Naive thymus-derived CD8-positive, alpha-beta T cell (primary cell): ENCODE measurements around the gene ILK. TPM values are rescaled to one million over a fixed set of nuclear protein-coding genes. Genes with fewer than 3 reads are reported as not detected.
A peak's percentile ranks its signal among the peaks of the same experiment; 100 is the strongest.

Source experiments
- ATAC-seq, 2 donors: fragments of 150-1000 bp; cut with Tn5 transposase in 1 of 2; sonication (Bioruptor Pico), chemical (Tn5 transposase) in 1 of 2; 1 replicate in 1 of 2; 2 replicates in 1 of 2; pipeline ENCODE4 v1.10.0; 2021; ENCODE audit warnings: mild to moderate bottlenecking in 2 of 2, moderate library complexity in 2 of 2
- POLR2A ChIA-PET: fragments of 350-600 bp; sonication (Branson Sonifier 250); formaldehyde crosslinking; loops from one replicate; lab custom pipeline; 2021; ENCODE audit warnings: antibody characterized with exemption; lab: Charles Lee
- DNase-seq, 10 donors: peaks; one replicate each; pipeline versions ENCODE4 v3.0.0 to v3.0.0-alpha.2; 2020 to 2022
- H3K27ac Mint-ChIP-seq, 10 donors: one replicate each; pipeline ENCODE4 v1.8.0; 2020 to 2022; ENCODE audit warnings: mild to moderate bottlenecking in 10 of 10, mixed read lengths in 10 of 10, moderate library complexity in 4 of 10, inconsistent platforms in 1 of 10
- H3K27me3 Mint-ChIP-seq, 5 donors: one replicate each; pipeline ENCODE4 v1.8.0; 2021 to 2022; ENCODE audit warnings: mixed read lengths in 5 of 5
- H3K36me3 Mint-ChIP-seq, 3 donors: one replicate each; pipeline ENCODE4 v1.8.0; 2020 to 2022; ENCODE audit warnings: mixed read lengths in 3 of 3, mild to moderate bottlenecking in 2 of 3, inconsistent platforms in 1 of 3
- H3K4me1 Mint-ChIP-seq, 4 donors: one replicate each; pipeline ENCODE4 v1.8.0; 2021 to 2022; ENCODE audit warnings: mixed read lengths in 4 of 4
- H3K4me3 Mint-ChIP-seq, 10 donors: one replicate each; pipeline ENCODE4 v1.8.0; 2020 to 2022; ENCODE audit warnings: mild to moderate bottlenecking in 10 of 10, mixed read lengths in 10 of 10, moderate library complexity in 6 of 10, inconsistent platforms in 1 of 10
- H3K9me3 Mint-ChIP-seq, 9 donors: one replicate each; pipeline ENCODE4 v1.8.0; 2020 to 2022; ENCODE audit warnings: mixed read lengths in 9 of 9, mild to moderate bottlenecking in 3 of 9, inconsistent platforms in 1 of 9, moderate library complexity in 1 of 9
- polyA plus RNA-seq, 3 donors: library from polyadenylated mRNA; unstranded; fragments of 300-500 nt; fragmentation: Illumina TruSeq; gene quantifications; one replicate each; pipeline ENCODE4 v1.2.3, GENCODE V29; 2021
- total RNA-seq, 8 experiments: library from RNA in 2 of 8; stranded (reverse) in 2 of 8; gene quantifications; one replicate each; pipeline ENCODE4 v1.2.3 and lab custom pipeline; 2021 to 2026

The ILK gene
- total and polyA plus RNA-seq, 5 experiments from 2014 or later, result 63.7 to 93.5 (median 72.5) TPM

DNA sequence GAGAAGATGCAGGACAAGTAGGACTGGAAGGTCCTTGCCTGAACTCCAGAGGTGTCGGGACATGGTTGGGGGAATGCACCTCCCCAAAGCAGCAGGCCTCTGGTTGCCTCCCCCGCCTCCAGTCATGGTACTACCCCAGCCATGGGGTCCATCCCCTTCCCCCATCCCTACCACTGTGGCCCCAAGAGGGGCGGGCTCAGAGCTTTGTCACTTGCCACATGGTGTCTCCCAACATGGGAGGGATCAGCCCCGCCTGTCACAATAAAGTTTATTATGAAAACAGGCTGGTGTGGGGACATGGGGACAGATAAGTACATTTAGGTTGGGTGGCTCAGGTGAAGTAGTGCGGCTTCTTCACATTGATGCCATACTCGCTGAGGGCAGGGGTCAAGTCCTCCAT, 7.0 kb downstream of the ILK start:
- POLR2A ChIA-PET, result interaction anchor here (1.0 to 3.3 kb wide), 4 partner anchors 9 to 73 kb away, joined by 4 to 62 read pairs (median 24); partner anchors contain the start of genes MRPL17 and TPP1
- Mint-ChIP-seq H3K36me3 (peaks cover 1 to 45% (median 13%) of the 10 kb centered on the region in 3 donors), H3K4me3 (peak overlapping the region in 9 of 10 donors; percentile 81 to 95 (median 89)), H3K9me3 (no peaks in the 10 kb centered on the region), H3K4me1 (peaks cover 20 to 49% (median 30%) of the 10 kb centered on the region in 4 donors), H3K27me3 (no peaks in the 10 kb centered on the region), H3K27ac (peak overlapping the region in 8 of 10 donors; percentile 66 to 98 (median 96))
- ATAC-seq (no peak), DNase-seq (peak in 1 of 10 donors; percentile 7)

DNA sequence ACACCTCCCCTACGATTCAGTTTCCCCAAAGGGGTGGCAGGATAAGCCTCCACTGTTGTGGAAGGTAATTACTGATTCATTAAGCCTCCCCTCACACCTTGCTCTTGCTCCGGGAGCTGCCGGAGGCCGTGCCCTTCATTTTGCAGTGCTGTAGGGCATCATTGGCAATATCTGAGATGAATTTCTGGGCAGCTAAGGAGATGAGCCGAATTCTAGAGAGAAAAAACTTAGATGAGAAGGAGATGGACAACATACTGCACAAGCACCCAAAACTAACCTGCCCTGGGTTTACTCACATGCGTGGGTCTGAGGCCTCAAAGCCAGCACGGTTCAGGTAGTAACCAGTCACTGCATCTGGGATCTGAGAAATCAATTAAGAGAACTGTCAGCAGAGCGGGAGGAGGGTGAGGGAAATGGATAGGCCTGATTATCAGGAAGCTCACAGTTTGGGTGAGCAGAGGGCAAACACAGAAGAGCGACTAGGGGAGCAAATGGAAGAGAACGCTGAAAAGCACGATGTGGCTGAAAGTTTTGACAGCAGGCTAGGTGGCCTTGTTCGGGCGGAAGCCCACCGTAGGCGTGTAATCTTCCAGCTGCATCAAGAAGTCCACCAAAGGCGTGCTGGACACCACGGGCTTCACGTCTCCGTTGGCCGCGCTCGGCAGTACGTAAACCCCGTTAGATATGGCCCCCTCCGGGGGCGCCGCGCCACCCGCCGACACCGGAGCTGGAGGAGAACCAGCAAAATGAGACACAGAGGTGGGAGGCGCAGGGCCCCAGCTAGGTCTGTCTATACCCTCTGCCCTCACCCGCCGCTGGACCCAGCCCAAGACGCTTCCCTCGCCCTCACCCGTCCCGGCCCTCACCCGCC, 7.8 kb downstream of the ILK start:
- Mint-ChIP-seq H3K9me3 (no peaks in the 10 kb centered on the region), H3K4me3 (peak overlapping the region in 9 of 10 donors; percentile 81 to 95 (median 89)), H3K4me1 (peaks cover 27 to 56% (median 30%) of the 10 kb centered on the region in 4 donors), H3K36me3 (peaks cover 6 to 52% (median 13%) of the 10 kb centered on the region in 3 donors), H3K27ac (peak overlapping the region in 8 of 10 donors; percentile 90 to 98 (median 96)), H3K27me3 (no peaks in the 10 kb centered on the region)
- ATAC-seq (peak in 1 of 2 donors; percentile 17), DNase-seq (peak in 2 of 10 donors; percentile 15 to 39)
- POLR2A ChIA-PET, result interaction anchor here (0.5 to 3.3 kb wide), 34 partner anchors 8 to 922 kb away, joined by 3 to 62 read pairs (median 7); partner anchors contain the start of genes ARFIP2, DCHS1, ILK and MRPL17

DNA sequence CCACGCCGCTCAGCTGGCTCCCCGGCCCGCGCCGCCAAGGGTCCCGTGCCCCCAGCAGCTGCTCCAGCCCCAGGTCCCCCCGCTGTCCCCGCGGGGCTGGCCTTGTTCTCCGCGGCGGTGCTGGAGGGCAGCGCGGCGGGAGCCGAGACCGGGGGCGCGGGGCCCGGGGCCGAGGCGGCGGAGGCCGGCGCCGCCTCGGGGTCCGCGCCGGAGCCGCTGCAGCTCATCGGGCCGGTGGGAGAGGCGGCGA, 8.3 kb downstream of the ILK start:
- H3K27me3 Mint-ChIP-seq, result no peaks in the 10 kb centered on the region
- peaks cover 29 to 56% (median 31%) of the 10 kb centered on the region in 4 donors for H3K4me1 Mint-ChIP-seq
- peaks cover 6 to 56% (median 17%) of the 10 kb centered on the region in 3 donors for H3K36me3 Mint-ChIP-seq
- POLR2A ChIA-PET, result interaction anchor here (0.5 to 3.3 kb wide), 35 partner anchors 8 to 922 kb away, joined by 3 to 62 read pairs (median 7); partner anchors contain the start of genes ARFIP2, DCHS1, ILK and MRPL17
- DNase-seq (no peak), ATAC-seq (peak in 1 of 2 donors; percentile 27)
- peak overlapping the region in 9 of 10 donors; percentile 81 to 95 (median 89) for H3K4me3 Mint-ChIP-seq
- no peaks in the 10 kb centered on the region for H3K9me3 Mint-ChIP-seq
- H3K27ac Mint-ChIP-seq, result peak overlapping the region in 7 of 10 donors; percentile 92 to 98 (median 96)

DNA sequence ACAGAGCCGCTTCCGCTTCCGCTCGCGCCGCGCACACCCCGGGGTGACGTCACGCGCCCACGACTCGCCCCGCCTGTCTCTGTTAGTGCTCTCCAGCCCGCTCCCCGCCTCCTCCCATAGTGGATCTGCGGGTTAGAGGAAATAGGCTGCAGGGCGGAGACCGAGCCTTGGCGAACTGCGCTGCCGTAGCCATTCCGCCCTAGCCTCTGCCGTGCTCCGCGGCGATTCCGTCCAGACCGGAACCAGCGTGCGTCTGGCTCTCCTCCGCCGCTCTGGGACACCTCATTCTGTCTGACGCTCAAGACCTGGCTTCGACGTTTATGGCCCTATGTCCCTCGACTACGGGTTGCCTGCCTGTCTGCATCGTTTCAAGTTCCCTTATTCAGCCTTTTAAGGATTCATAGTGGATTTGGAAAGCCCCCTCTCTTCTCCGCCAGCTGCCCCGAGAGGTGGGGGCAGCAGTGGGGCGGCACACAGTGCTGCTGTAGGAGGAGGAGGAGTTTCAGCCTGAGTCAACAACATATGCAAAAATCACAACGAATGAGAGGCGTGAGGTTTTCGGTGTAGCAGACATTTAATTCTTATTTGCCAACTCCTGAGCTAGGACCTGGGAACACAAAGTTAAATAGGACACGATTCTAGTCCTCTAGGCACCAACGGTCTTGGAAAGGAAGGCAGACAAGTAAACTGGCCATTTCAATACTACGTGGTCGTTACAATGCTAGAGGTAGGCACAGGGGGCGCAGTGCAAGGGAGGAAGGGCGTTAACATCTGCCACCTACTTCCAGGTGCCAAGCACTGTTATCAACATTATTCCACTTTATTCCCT, 8.9 kb downstream of the ILK start, which contains the start of gene TAF10:
TAF10 (minus strand) TSS at position 4 of the 829 bp plus-strand sequence. CDS start 27 bp downstream, outside the sequence.
- Mint-ChIP-seq H3K4me1 (peaks cover 27 to 53% (median 30%) of the 10 kb centered on the region in 4 donors), H3K9me3 (no peaks in the 10 kb centered on the region), H3K27me3 (no peaks in the 10 kb centered on the region), H3K27ac (peak within 1 kb of the TSS in 8 of 10 donors; percentile 90 to 98 (median 96)), H3K4me3 (peak within 1 kb of the TSS in 9 of 10 donors; percentile 81 to 95 (median 89)), H3K36me3 (peaks cover 6 to 53% (median 15%) of the 10 kb centered on the region in 3 donors)
- POLR2A ChIA-PET, result interaction anchor here (0.5 to 3.3 kb wide), 39 partner anchors 9 to 923 kb away, joined by 3 to 62 read pairs (median 7); partner anchors contain the start of genes ARFIP2, DCHS1, ILK and MRPL17
- peak; percentile 90 to 92 for ATAC-seq
- peak; percentile 90 to 97 (median 94) for DNase-seq

DNA sequence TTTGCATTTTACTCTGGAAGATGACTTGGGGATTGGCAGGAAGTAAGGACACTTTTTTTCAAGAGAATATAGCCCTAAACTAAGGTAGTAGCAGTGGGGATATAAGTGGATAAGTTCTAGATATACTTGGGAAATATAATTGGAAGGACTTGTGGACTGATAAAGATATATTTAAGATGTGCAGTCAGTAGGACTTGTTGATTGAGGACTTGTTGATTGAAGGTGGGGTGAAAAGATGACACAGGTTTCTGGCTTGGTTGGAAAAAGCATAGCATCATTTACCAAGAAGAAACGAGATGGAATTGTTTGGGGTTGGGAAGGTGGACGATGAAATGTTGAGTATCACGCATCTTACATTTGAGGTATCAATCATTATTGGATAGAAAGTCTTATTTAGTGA, 9.9 kb downstream of the ILK start:
- no peaks in the 10 kb centered on the region for H3K27me3 Mint-ChIP-seq
- ATAC-seq (no peak), DNase-seq (no peak)
- H3K4me3 Mint-ChIP-seq, result no peak overlapping the region
- H3K4me1 Mint-ChIP-seq, result peaks cover 25 to 42% (median 28%) of the 10 kb centered on the region in 4 donors
- no peak overlapping the region for H3K27ac Mint-ChIP-seq
- no peaks in the 10 kb centered on the region for H3K9me3 Mint-ChIP-seq
- POLR2A ChIA-PET, result interaction anchor here (0.6 to 3.3 kb wide), 13 partner anchors 9 to 208 kb away, joined by 3 to 62 read pairs (median 12); partner anchors contain the start of genes ILK, MRPL17 and RRP8
- peaks cover 6 to 46% (median 14%) of the 10 kb centered on the region in 3 donors for H3K36me3 Mint-ChIP-seq

DNA sequence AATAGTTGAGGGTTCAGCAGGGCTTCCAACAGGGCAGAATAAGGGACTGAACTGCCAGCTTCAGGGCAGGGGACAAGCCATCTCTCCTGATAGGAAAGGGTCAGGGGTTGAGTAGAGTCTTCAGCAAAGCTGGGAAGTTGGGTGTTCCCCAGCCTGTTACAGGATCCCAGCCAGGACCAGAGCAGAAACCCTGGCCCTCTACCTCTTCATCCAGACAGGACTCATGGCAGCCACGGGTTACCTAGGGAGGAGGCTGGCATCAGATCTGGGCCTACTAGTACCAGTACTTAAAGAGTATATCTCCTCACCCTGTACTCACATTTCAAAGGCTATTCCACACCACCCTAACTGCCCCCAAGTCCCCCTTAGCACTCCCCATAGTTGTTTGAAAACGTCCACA, 10.9 kb downstream of the ILK start:
- Mint-ChIP-seq H3K4me1 (peaks cover 22 to 33% (median 28%) of the 10 kb centered on the region in 4 donors), H3K9me3 (no peaks in the 10 kb centered on the region), H3K36me3 (peaks cover 6 to 38% (median 10%) of the 10 kb centered on the region in 3 donors), H3K27me3 (no peaks in the 10 kb centered on the region), H3K27ac (peak overlapping the region in 3 of 10 donors; percentile 21 to 69 (median 65)), H3K4me3 (peak overlapping the region in 1 of 10 donors; percentile 12)
- ATAC-seq (no peak), DNase-seq (no peak)
- POLR2A ChIA-PET, result interaction anchor here (0.7 to 1.7 kb wide), 2 partner anchors 53 to 69 kb away, joined by 4 to 6 read pairs; partner anchors contain the start of gene MRPL17

DNA sequence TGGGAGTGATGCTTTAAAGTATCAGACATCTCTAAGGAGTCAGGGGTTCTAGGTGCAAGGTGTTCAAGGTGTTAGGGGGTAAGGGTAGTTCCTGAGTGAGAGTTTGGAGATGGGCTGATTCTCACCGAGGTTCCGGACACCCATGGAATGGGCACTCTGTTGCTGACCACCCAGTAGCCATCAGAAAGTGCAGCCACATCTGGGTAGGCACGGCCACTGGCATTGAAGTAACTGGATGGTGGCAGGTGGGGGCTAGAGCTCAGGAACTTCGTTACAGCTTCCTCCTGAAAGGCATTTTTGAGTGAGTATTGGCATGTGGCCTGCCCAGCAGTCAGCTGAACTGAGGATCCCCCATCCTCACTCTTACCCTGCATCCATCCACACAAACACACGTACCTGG, 11.5 kb downstream of the ILK start:
- POLR2A ChIA-PET, result interaction anchor here (1.7 to 6.1 kb wide), 2 partner anchors 41 to 53 kb away, joined by 4 to 38 read pairs; partner anchors contain the start of gene DCHS1
- Mint-ChIP-seq H3K27ac (peak overlapping the region in 5 of 10 donors; percentile 21 to 79 (median 65)), H3K36me3 (peaks cover 6 to 32% (median 10%) of the 10 kb centered on the region in 3 donors), H3K4me1 (peaks cover 19 to 27% (median 26%) of the 10 kb centered on the region in 4 donors), H3K4me3 (peak overlapping the region in 2 of 10 donors; percentile 2 to 12), H3K27me3 (no peaks in the 10 kb centered on the region), H3K9me3 (no peaks in the 10 kb centered on the region)
- ATAC-seq (no peak), DNase-seq (no peak)

DNA sequence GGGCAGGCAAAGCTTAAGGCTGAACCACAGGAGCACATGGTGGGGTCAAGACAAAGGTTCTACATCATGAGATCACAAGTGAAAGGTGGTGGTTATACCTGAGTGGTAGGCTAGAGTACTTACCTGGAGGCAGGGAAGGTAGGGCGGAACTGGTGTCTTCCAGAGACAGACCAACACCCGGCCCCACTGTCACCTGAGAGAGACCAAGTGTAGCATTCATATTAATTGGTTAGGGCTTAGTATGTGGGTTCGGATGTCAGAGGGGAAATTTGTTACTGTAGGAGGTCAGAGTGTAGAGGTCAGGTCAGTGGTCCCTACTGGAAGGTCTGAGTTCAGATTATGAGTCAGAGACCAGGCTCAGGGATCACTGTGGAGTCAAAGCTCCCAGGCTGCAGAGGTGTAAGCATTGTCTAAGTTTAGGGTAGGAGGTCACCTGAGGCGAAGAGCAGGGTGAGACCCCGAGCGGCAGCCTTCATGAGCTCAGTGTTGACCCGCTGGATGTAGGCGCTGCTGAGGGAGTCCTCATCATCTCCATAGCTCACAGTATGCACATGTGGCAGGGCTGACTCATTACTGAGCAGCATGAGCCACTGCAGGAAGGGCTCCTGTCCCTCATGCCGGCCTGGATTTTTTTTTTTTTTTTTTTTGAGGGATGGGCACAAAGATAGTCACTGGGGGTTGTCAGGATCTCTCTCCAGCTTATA, 12.5 kb downstream of the ILK start:
- no peak for DNase-seq
- Mint-ChIP-seq H3K27me3 (no peaks in the 10 kb centered on the region), H3K36me3 (peaks cover 6 to 22% (median 10%) of the 10 kb centered on the region in 3 donors), H3K9me3 (no peaks in the 10 kb centered on the region), H3K4me3 (peak overlapping the region in 3 of 10 donors; percentile 2 to 52 (median 37)), H3K4me1 (peaks cover 17 to 21% (median 17%) of the 10 kb centered on the region in 4 donors), H3K27ac (peak overlapping the region in 8 of 10 donors; percentile 31 to 89 (median 58))
- POLR2A ChIA-PET, result interaction anchor here (0.9 to 6.1 kb wide), 5 partner anchors 12 to 66 kb away, joined by 3 to 58 read pairs (median 4); partner anchors contain the start of genes DCHS1 and MRPL17
- ATAC-seq, result no peak

DNA sequence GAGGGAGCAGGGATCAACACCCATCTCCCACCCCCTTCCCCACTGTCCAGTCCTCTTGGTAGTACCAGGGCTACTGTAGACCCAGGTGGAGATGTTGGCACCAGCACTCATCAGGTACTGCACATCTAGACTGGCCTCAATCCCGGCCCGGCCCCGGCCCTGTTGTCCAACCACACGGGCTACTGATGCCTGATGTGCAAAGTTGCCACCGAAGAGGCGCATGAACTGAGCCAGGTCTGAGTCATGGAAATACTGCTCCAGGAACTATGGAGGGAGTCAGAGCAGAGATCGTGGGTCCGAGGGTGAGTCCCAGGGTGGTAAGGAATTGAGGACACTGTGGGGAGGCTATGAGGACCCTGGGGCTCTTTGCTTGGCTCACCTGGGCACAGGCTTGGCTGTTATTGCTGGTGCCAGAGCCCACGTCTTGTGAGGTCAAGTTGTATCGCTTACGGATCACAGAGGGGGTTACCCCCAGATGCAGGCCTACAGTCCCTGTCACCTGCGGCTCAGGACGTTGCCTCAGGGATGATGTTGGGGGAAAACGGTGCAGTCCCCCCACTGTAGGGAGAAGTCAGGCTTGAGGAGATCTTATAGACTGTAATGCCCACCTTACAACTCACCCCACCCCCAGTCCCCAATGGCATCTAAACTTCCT, 13.1 kb downstream of the ILK start:
- ATAC-seq (no peak), DNase-seq (no peak)
- peak overlapping the region in 6 of 10 donors; percentile 4 to 71 (median 30) for H3K4me3 Mint-ChIP-seq
- H3K9me3 Mint-ChIP-seq, result no peaks in the 10 kb centered on the region
- H3K27ac Mint-ChIP-seq, result peak overlapping the region in 3 of 10 donors; percentile 41 to 80 (median 54)
- peaks cover 6 to 21% (median 10%) of the 10 kb centered on the region in 3 donors for H3K36me3 Mint-ChIP-seq
- peaks cover 11 to 18% (median 14%) of the 10 kb centered on the region in 4 donors for H3K4me1 Mint-ChIP-seq
- no peaks in the 10 kb centered on the region for H3K27me3 Mint-ChIP-seq
- POLR2A ChIA-PET, result interaction anchor here (0.9 to 6.1 kb wide), 7 partner anchors 12 to 227 kb away, joined by 3 to 58 read pairs (median 4); partner anchors contain the start of genes DCHS1, MRPL17 and SMPD1

DNA sequence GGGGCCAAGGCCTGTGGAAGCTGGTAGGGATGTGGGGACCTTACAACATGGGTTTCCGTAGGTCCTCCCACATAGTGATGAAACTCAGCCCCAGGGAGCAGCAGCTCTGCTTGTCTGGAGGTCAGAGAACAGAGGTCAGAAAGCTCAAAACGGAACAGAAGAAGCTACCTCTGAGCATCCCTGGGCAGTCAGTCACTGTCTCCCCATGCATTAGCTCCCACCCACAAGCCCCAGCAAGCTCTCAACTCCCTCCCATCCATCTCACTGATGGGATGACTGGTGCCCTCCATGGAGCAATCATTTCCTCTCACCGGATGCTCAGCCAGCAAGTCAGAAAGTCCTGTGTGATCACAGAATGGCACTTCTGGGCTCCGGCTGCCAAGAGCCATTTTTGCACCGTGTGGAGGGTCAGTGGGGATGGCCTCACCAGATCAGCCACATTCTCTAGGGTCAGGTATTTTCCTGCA, 13.8 kb downstream of the ILK start:
- H3K4me3 Mint-ChIP-seq, result peak overlapping the region in 2 of 10 donors; percentile 4 to 71
- POLR2A ChIA-PET, result interaction anchor here (1.2 to 6.1 kb wide), 8 partner anchors 10 to 227 kb away, joined by 3 to 58 read pairs (median 15); partner anchors contain the start of genes DCHS1, MRPL17 and SMPD1
- no peaks in the 10 kb centered on the region for H3K27me3 Mint-ChIP-seq

More for the DNA sequence above, 13.8 kb downstream of the ILK start:
- H3K9me3 Mint-ChIP-seq, result no peaks in the 10 kb centered on the region
- no peak for DNase-seq
- peak overlapping the region in 3 of 10 donors; percentile 1 to 60 (median 11) for H3K27ac Mint-ChIP-seq
- peaks cover 6 to 21% (median 10%) of the 10 kb centered on the region in 3 donors for H3K36me3 Mint-ChIP-seq
- H3K4me1 Mint-ChIP-seq, result peaks cover 11 to 20% (median 14%) of the 10 kb centered on the region in 4 donors
- no peak for ATAC-seq
